ENCODE data around the gene TRIM22. TPM values are rescaled to one million over a fixed set of nuclear protein-coding genes. Genes with fewer than 3 reads are reported as not detected.
A peak's percentile ranks its signal among the peaks of the same experiment; 100 is the strongest.
"Not testable (repeated sequence)": the region's sequence is repeated elsewhere in the genome, so short reads cannot be mapped to it uniquely, and the experiment has no call there.

TRIM22 gene, protein sequence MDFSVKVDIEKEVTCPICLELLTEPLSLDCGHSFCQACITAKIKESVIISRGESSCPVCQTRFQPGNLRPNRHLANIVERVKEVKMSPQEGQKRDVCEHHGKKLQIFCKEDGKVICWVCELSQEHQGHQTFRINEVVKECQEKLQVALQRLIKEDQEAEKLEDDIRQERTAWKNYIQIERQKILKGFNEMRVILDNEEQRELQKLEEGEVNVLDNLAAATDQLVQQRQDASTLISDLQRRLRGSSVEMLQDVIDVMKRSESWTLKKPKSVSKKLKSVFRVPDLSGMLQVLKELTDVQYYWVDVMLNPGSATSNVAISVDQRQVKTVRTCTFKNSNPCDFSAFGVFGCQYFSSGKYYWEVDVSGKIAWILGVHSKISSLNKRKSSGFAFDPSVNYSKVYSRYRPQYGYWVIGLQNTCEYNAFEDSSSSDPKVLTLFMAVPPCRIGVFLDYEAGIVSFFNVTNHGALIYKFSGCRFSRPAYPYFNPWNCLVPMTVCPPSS
- polyA plus RNA-seq: 10 to 100 TPM; 13.4 to 18.3 TPM

GRCh38 chr11:5689551-5689983 is at the start of gene TRIM22:
TRIM22 (plus strand) TSS chr11:5689790; CDS start chr11:5696233, 6,443 bp downstream.
- Histone ChIP-seq H3K4me1 (ENCODE audit: control insufficient read depth in 2 of 2, insufficient read depth in 2 of 2, low read length in 1 of 2) (no peaks in the 10 kb centered on the region), H3K4me3 (ENCODE audit: low read depth in 1 of 2, low read length in 2 of 2) (peak within 1 kb of the TSS; percentile 36 to 54), H3K9me3 (ENCODE audit: control insufficient read depth in 2 of 2, insufficient read depth in 1 of 2, low read depth in 1 of 2, low read length in 1 of 2) (no peaks in the 10 kb centered on the region), H3K27me3 (ENCODE audit: control insufficient read depth in 1 of 2, insufficient read depth in 2 of 2, low read length in 2 of 2) (no peaks in the 10 kb centered on the region), H3K27ac (ENCODE audit: low read depth in 2 of 2, low read length in 1 of 2) (peak within 1 kb of the TSS; percentile 83 to 96), H3K36me3 (ENCODE audit: control insufficient read depth in 2 of 2, insufficient read depth in 2 of 2, low read length in 1 of 2) (no peaks in the 10 kb centered on the region)
- WGBS, 2 donors: 5 to 12% methylated on average over 2 of the region's 2 CpGs

GRCh38 chr11:5639953-5640352 is 49.6 kb upstream of the TRIM22 start:
- peaks cover 2 to 4% of the 10 kb centered on the region in 2 donors for H3K36me3 ChIP-seq (ENCODE audit: control insufficient read depth in 2 of 2, insufficient read depth in 2 of 2, low read length in 1 of 2)
- WGBS, 2 donors: 68 to 75% methylated on average over 1 of the region's 1 CpG

GRCh38 chr11:5643585-5643984 is 46.0 kb upstream of the TRIM22 start:
- peaks cover 2 to 4% of the 10 kb centered on the region in 2 donors for H3K36me3 ChIP-seq (ENCODE audit: control insufficient read depth in 2 of 2, insufficient read depth in 2 of 2, low read length in 1 of 2)
- no peaks in the 10 kb centered on the region for H3K27me3 ChIP-seq (ENCODE audit: control insufficient read depth in 1 of 2, insufficient read depth in 2 of 2, low read length in 2 of 2)
- no peak overlapping the region for H3K27ac ChIP-seq (ENCODE audit: low read depth in 2 of 2, low read length in 1 of 2)
- no peaks in the 10 kb centered on the region for H3K9me3 ChIP-seq (ENCODE audit: control insufficient read depth in 2 of 2, insufficient read depth in 1 of 2, low read depth in 1 of 2, low read length in 1 of 2)
- H3K4me1 ChIP-seq (ENCODE audit: control insufficient read depth in 2 of 2, insufficient read depth in 2 of 2, low read length in 1 of 2): no peaks in the 10 kb centered on the region
- H3K4me3 ChIP-seq (ENCODE audit: low read depth in 1 of 2, low read length in 2 of 2): no peak overlapping the region

More at GRCh38 chr11:5639953-5640352, 49.6 kb upstream of the TRIM22 start:
- no peak overlapping the region for H3K27ac ChIP-seq (ENCODE audit: low read depth in 2 of 2, low read length in 1 of 2)
- H3K9me3 ChIP-seq (ENCODE audit: control insufficient read depth in 2 of 2, insufficient read depth in 1 of 2, low read depth in 1 of 2, low read length in 1 of 2): no peaks in the 10 kb centered on the region
- H3K4me1 ChIP-seq (ENCODE audit: control insufficient read depth in 2 of 2, insufficient read depth in 2 of 2, low read length in 1 of 2): no peaks in the 10 kb centered on the region
- H3K4me3 ChIP-seq (ENCODE audit: low read depth in 1 of 2, low read length in 2 of 2): no peak overlapping the region
- no peaks in the 10 kb centered on the region for H3K27me3 ChIP-seq (ENCODE audit: control insufficient read depth in 1 of 2, insufficient read depth in 2 of 2, low read length in 2 of 2)

GRCh38 chr11:5646139-5646538 is 43.5 kb upstream of the TRIM22 start:
- H3K9me3 ChIP-seq (ENCODE audit: control insufficient read depth in 2 of 2, insufficient read depth in 1 of 2, low read depth in 1 of 2, low read length in 1 of 2): no peaks in the 10 kb centered on the region
- peaks cover 2 to 4% of the 10 kb centered on the region in 2 donors for H3K36me3 ChIP-seq (ENCODE audit: control insufficient read depth in 2 of 2, insufficient read depth in 2 of 2, low read length in 1 of 2)
- no peaks in the 10 kb centered on the region for H3K4me1 ChIP-seq (ENCODE audit: control insufficient read depth in 2 of 2, insufficient read depth in 2 of 2, low read length in 1 of 2)
- WGBS, 2 donors: 94% methylated on average over 3 of the region's 3 CpGs
- H3K27me3 ChIP-seq (ENCODE audit: control insufficient read depth in 1 of 2, insufficient read depth in 2 of 2, low read length in 2 of 2): no peaks in the 10 kb centered on the region
- no peak overlapping the region for H3K27ac ChIP-seq (ENCODE audit: low read depth in 2 of 2, low read length in 1 of 2)
- H3K4me3 ChIP-seq (ENCODE audit: low read depth in 1 of 2, low read length in 2 of 2): no peak overlapping the region

GRCh38 chr11:5655474-5655873 is 34.1 kb upstream of the TRIM22 start:
- no peaks in the 10 kb centered on the region for H3K9me3 ChIP-seq (ENCODE audit: control insufficient read depth in 2 of 2, insufficient read depth in 1 of 2, low read depth in 1 of 2, low read length in 1 of 2)
- no peak overlapping the region for H3K4me3 ChIP-seq (ENCODE audit: low read depth in 1 of 2, low read length in 2 of 2)
- H3K27ac ChIP-seq (ENCODE audit: low read depth in 2 of 2, low read length in 1 of 2): no peak overlapping the region
- H3K27me3 ChIP-seq (ENCODE audit: control insufficient read depth in 1 of 2, insufficient read depth in 2 of 2, low read length in 2 of 2): no peaks in the 10 kb centered on the region
- H3K4me1 ChIP-seq (ENCODE audit: control insufficient read depth in 2 of 2, insufficient read depth in 2 of 2, low read length in 1 of 2): no peaks in the 10 kb centered on the region
- no peaks in the 10 kb centered on the region for H3K36me3 ChIP-seq (ENCODE audit: control insufficient read depth in 2 of 2, insufficient read depth in 2 of 2, low read length in 1 of 2)
- 93 to 96% methylated on average over 4 of the region's 4 CpGs for WGBS, 2 donors

DNA sequence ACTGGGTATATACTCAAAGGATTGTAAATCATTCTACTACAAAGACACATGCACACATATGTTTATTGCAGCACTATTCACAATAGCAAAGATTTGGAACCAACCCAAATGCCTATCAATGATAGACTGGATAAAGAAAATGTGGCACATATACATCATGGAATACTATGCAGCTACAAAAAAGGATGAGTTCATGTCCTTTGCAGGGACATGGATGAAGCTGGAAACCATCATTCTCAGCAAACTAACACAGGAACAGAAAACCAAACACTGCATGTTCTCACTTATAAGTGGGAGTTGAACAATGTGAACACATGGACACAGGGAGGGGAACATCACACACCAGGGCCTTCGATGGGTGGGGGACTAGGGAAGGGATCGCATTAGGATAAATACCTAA is 32.6 kb upstream of the TRIM22 start:
- H3K36me3 ChIP-seq (ENCODE audit: control insufficient read depth in 2 of 2, insufficient read depth in 2 of 2, low read length in 1 of 2); H3K4me1 ChIP-seq (ENCODE audit: control insufficient read depth in 2 of 2, insufficient read depth in 2 of 2, low read length in 1 of 2); H3K4me3 ChIP-seq (ENCODE audit: low read depth in 1 of 2, low read length in 2 of 2); H3K27ac ChIP-seq (ENCODE audit: low read depth in 2 of 2, low read length in 1 of 2); H3K9me3 ChIP-seq (ENCODE audit: control insufficient read depth in 2 of 2, insufficient read depth in 1 of 2, low read depth in 1 of 2, low read length in 1 of 2); H3K27me3 ChIP-seq (ENCODE audit: control insufficient read depth in 1 of 2, insufficient read depth in 2 of 2, low read length in 2 of 2): not testable (repeated sequence)
- WGBS, 2 donors: 94 to 98% methylated on average over 2 of the region's 2 CpGs

- Histone ChIP-seq H3K4me1 (ENCODE audit: control insufficient read depth in 2 of 2, insufficient read depth in 2 of 2, low read length in 1 of 2) (no peaks in the 10 kb centered on the region), H3K27ac (ENCODE audit: low read depth in 2 of 2, low read length in 1 of 2) (no peak overlapping the region), H3K4me3 (ENCODE audit: low read depth in 1 of 2, low read length in 2 of 2) (no peak overlapping the region), H3K9me3 (ENCODE audit: control insufficient read depth in 2 of 2, insufficient read depth in 1 of 2, low read depth in 1 of 2, low read length in 1 of 2) (no peaks in the 10 kb centered on the region), H3K36me3 (ENCODE audit: control insufficient read depth in 2 of 2, insufficient read depth in 2 of 2, low read length in 1 of 2) (no peaks in the 10 kb centered on the region), H3K27me3 (ENCODE audit: control insufficient read depth in 1 of 2, insufficient read depth in 2 of 2, low read length in 2 of 2) (no peaks in the 10 kb centered on the region)
- whole genome bisulfite sequencing, 2 donors: 93 to 96% methylated on average over 5 of the region's 5 CpGs
Observed at GRCh38 chr11:5658318-5658717, 31.3 kb upstream of the TRIM22 start.

GRCh38 chr11:5663511-5663910 is 26.1 kb upstream of the TRIM22 start:
- Histone ChIP-seq H3K4me3 (ENCODE audit: low read depth in 1 of 2, low read length in 2 of 2) (no peak overlapping the region), H3K4me1 (ENCODE audit: control insufficient read depth in 2 of 2, insufficient read depth in 2 of 2, low read length in 1 of 2) (no peaks in the 10 kb centered on the region), H3K9me3 (ENCODE audit: control insufficient read depth in 2 of 2, insufficient read depth in 1 of 2, low read depth in 1 of 2, low read length in 1 of 2) (no peaks in the 10 kb centered on the region), H3K27me3 (ENCODE audit: control insufficient read depth in 1 of 2, insufficient read depth in 2 of 2, low read length in 2 of 2) (no peaks in the 10 kb centered on the region), H3K36me3 (ENCODE audit: control insufficient read depth in 2 of 2, insufficient read depth in 2 of 2, low read length in 1 of 2) (peaks cover 4 to 6% of the 10 kb centered on the region in 2 donors), H3K27ac (ENCODE audit: low read depth in 2 of 2, low read length in 1 of 2) (no peak overlapping the region)
- 92 to 96% methylated on average over 2 of the region's 2 CpGs for WGBS, 2 donors

GRCh38 chr11:5665051-5665570 is 24.5 kb upstream of the TRIM22 start:
- Histone ChIP-seq H3K4me3 (ENCODE audit: low read depth in 1 of 2, low read length in 2 of 2) (no peak overlapping the region), H3K4me1 (ENCODE audit: control insufficient read depth in 2 of 2, insufficient read depth in 2 of 2, low read length in 1 of 2) (no peaks in the 10 kb centered on the region), H3K27ac (ENCODE audit: low read depth in 2 of 2, low read length in 1 of 2) (no peak overlapping the region), H3K27me3 (ENCODE audit: control insufficient read depth in 1 of 2, insufficient read depth in 2 of 2, low read length in 2 of 2) (no peaks in the 10 kb centered on the region), H3K36me3 (ENCODE audit: control insufficient read depth in 2 of 2, insufficient read depth in 2 of 2, low read length in 1 of 2) (peaks cover 4 to 6% of the 10 kb centered on the region in 2 donors), H3K9me3 (ENCODE audit: control insufficient read depth in 2 of 2, insufficient read depth in 1 of 2, low read depth in 1 of 2, low read length in 1 of 2) (no peaks in the 10 kb centered on the region)
- 96 to 98% methylated on average over 4 of the region's 4 CpGs for WGBS, 2 donors

Measured in esophagus (tissue), 2 donors.